CD4-positive, alpha-beta T cell (primary cell): ENCODE data around the gene SLC35F1. TPM values are rescaled to one million over a fixed set of nuclear protein-coding genes. Genes with fewer than 3 reads are reported as not detected.

Experiments used
- ATAC-seq: fragments of 200-7000 bp; cut with Tn5 transposase; one replicate; pipeline ENCODE4 v1.10.0; 2022; ENCODE audit warnings: mild to moderate bottlenecking; ENCODE audit not compliant: poor library complexity
- CTCF ChIA-PET: fragments of 350-600 bp; sonication (Branson Sonifier 250); formaldehyde crosslinking; loops from one replicate; lab custom pipeline; 2021; ENCODE audit warnings: antibody characterized with exemption, inconsistent platforms; lab: Charles Lee
- POLR2A ChIA-PET: fragments of 350-600 bp; sonication (Branson Sonifier 250); formaldehyde crosslinking; loops from one replicate; lab custom pipeline; 2021; ENCODE audit warnings: antibody characterized with exemption, inconsistent platforms; lab: Charles Lee
- DNase-seq, 14 experiments: peaks; one replicate each; pipeline ENCODE4 v3.0.0-alpha.2; 2013 to 2020; ENCODE audit warnings: mixed read lengths in 2 of 14
- H3K27ac ChIP-seq, 2 donors: one replicate each; pipeline versions ENCODE4 v1.5.1 to v1.7.0; 2013; ENCODE audit warnings: low read length in 2 of 2, low read depth in 1 of 2, mild to moderate bottlenecking in 1 of 2
- H3K27me3 ChIP-seq, 2 experiments: 1 replicate in 1 of 2; 2 replicates in 1 of 2; pipeline versions ENCODE4 v1.6.1 to v1.7.0; 2013; ENCODE audit warnings: low read length in 2 of 2, control low read depth in 1 of 2, mild to moderate bottlenecking in 1 of 2, moderate library complexity in 1 of 2; ENCODE audit not compliant: insufficient read depth in 2 of 2, control insufficient read depth in 1 of 2
- H3K36me3 ChIP-seq: one replicate; pipeline ENCODE4 v1.6.1; 2013; ENCODE audit warnings: low read length, control low read depth; ENCODE audit not compliant: insufficient read depth
- H3K4me1 ChIP-seq: one replicate; pipeline ENCODE4 v1.6.1; 2013; ENCODE audit warnings: low read length, control low read depth; ENCODE audit not compliant: insufficient read depth
- H3K4me3 ChIP-seq: one replicate; pipeline ENCODE4 v1.5.1; 2013; ENCODE audit warnings: mild to moderate bottlenecking, low read length, moderate library complexity
- H3K9me3 ChIP-seq, 2 experiments: 1 replicate in 1 of 2; 2 replicates in 1 of 2; pipeline versions ENCODE4 v1.6.1 to v1.7.0; 2013; ENCODE audit warnings: low read length in 2 of 2, mild to moderate bottlenecking in 2 of 2, control low read depth in 1 of 2, moderate library complexity in 1 of 2; ENCODE audit not compliant: control insufficient read depth in 1 of 2, insufficient read depth in 1 of 2
- H3K27ac Mint-ChIP-seq: one replicate; pipeline ENCODE4 v1.8.0; 2020; ENCODE audit warnings: mixed read lengths
- H3K27me3 Mint-ChIP-seq: one replicate; pipeline ENCODE4 v1.8.0; 2021; ENCODE audit warnings: mixed read lengths
- H3K36me3 Mint-ChIP-seq: one replicate; pipeline ENCODE4 v1.8.0; 2021; ENCODE audit warnings: low read depth, mixed read lengths
- H3K4me1 Mint-ChIP-seq: one replicate; pipeline ENCODE4 v1.8.0; 2021; ENCODE audit warnings: low read depth, mixed read lengths
- H3K4me3 Mint-ChIP-seq: one replicate; pipeline ENCODE4 v1.8.0; 2020; ENCODE audit warnings: mild to moderate bottlenecking, mixed read lengths
- H3K9me3 Mint-ChIP-seq: one replicate; pipeline ENCODE4 v1.8.0; 2020; ENCODE audit warnings: mixed read lengths
- intact Hi-C, 2 experiments: fragments of 100-400 bp; cut with DNase I in 1 of 2; cut with micrococcal nuclease in 1 of 2; formaldehyde crosslinking; loops; one replicate each; pipeline versions ENCODE4 v1.15.1 to v1.9.0; 2023 to 2025; cut with DNase I, micrococcal nuclease
- total RNA-seq, 174 experiments: library from RNA in 2 of 174; stranded (reverse) in 2 of 174; gene quantifications; one replicate each; pipeline ENCODE4 v1.2.3 and lab custom pipeline; 2021 to 2026
- TF ChIP-seq, protein P1 (sequence below): fragments of 200-600 bp; IDR thresholded peaks from one replicate; pipeline ENCODE4 v1.8.0; 2022; ENCODE audit warnings: antibody characterized with exemption, mild to moderate bottlenecking

SLC35F1 gene
- total RNA-seq, 2 experiments from 2014 or later: not detected

DNA sequence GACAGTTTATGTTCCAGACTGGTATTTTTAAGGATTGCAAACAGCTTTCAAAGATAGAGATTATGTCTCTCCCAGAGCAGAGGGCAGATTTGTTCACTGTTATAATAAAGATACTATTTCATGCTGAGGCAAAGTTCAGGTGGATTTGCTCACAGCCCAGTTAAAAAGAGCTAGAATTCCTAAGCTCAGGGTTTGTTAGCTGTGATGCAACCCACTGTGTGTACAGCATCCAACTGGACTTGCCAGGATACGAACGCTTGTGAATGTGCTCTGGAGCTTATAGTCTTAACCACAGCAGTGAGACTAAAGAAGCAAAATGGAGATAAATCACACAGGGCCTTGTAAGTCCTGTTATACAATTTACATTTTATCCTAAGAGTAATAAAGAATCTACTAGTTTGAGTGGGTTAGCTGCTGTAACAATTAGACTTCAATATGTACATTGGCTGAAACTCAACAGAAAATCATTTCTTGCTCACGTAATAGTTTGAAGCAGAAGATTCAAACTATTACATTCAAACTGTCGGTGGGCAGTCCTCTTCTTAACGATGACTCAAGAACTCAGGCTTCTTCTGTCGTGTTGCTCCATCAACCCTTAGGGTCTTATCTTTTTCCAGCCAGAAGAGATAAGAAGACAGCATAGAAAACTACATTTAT is 437.1 kb downstream of the SLC35F1 start:
- no peak for DNase-seq
- TF ChIP-seq, protein P1, sequence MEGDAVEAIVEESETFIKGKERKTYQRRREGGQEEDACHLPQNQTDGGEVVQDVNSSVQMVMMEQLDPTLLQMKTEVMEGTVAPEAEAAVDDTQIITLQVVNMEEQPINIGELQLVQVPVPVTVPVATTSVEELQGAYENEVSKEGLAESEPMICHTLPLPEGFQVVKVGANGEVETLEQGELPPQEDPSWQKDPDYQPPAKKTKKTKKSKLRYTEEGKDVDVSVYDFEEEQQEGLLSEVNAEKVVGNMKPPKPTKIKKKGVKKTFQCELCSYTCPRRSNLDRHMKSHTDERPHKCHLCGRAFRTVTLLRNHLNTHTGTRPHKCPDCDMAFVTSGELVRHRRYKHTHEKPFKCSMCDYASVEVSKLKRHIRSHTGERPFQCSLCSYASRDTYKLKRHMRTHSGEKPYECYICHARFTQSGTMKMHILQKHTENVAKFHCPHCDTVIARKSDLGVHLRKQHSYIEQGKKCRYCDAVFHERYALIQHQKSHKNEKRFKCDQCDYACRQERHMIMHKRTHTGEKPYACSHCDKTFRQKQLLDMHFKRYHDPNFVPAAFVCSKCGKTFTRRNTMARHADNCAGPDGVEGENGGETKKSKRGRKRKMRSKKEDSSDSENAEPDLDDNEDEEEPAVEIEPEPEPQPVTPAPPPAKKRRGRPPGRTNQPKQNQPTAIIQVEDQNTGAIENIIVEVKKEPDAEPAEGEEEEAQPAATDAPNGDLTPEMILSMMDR: no peak
- POLR2A ChIA-PET: no interaction called here
- peaks cover 0 to 2% of the 10 kb centered on the region in 2 experiments for H3K27me3 ChIP-seq
- peaks cover 8% of the 10 kb centered on the region for H3K27me3 Mint-ChIP-seq
- CTCF ChIA-PET: no interaction called here
- ATAC-seq: no peak
- H3K4me1 Mint-ChIP-seq: no peaks in the 10 kb centered on the region
- peaks cover 23% of the 10 kb centered on the region for H3K36me3 Mint-ChIP-seq
- H3K4me1 ChIP-seq: no peaks in the 10 kb centered on the region
- H3K27ac ChIP-seq: no peak overlapping the region
- H3K36me3 ChIP-seq: no peaks in the 10 kb centered on the region
- no peak overlapping the region for H3K4me3 Mint-ChIP-seq
- intact Hi-C loops: no loop called here
- peaks cover 4 to 12% of the 10 kb centered on the region in 2 experiments for H3K9me3 ChIP-seq
- peaks cover 26% of the 10 kb centered on the region for H3K9me3 Mint-ChIP-seq
- H3K27ac Mint-ChIP-seq: no peak overlapping the region
- H3K4me3 ChIP-seq: no peak overlapping the region

GRCh38 chr6:118350881-118351430 is 443.9 kb downstream of the SLC35F1 start:
- ChIA-PET POLR2A (no interaction called here), CTCF (no interaction called here)
- peaks cover 0 to 4% of the 10 kb centered on the region in 2 experiments for H3K9me3 ChIP-seq
- no peaks in the 10 kb centered on the region for H3K4me1 ChIP-seq
- intact Hi-C loops: no loop called here
- Mint-ChIP-seq H3K36me3 (peaks cover 16% of the 10 kb centered on the region), H3K4me3 (no peak overlapping the region), H3K9me3 (peaks cover 2% of the 10 kb centered on the region), H3K4me1 (no peaks in the 10 kb centered on the region), H3K27me3 (no peaks in the 10 kb centered on the region), H3K27ac (no peak overlapping the region)
- DNase-seq (no peak), ATAC-seq (no peak)
- H3K27ac ChIP-seq: no peak overlapping the region
- no peaks in the 10 kb centered on the region for H3K27me3 ChIP-seq
- H3K4me3 ChIP-seq: no peak overlapping the region
- TF ChIP-seq, protein P1: no peak
- no peaks in the 10 kb centered on the region for H3K36me3 ChIP-seq

DNA sequence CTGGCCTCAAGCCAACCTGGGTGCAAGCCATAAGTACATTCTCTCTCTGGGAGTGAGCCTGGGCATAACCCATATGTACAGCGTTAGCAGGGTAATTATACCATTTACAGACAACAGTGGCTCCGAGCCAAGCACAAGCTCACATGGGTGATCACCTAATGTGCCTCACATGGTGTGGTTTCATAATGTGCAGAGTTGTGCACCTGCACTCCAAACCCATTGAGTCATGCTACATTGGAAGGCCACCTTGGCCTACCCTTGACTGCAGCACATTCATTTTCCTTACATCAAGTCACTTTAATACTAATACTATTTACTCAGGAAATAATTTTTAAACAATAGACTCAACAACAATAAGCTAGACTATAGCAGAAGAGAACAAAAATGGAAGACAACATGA is 446.5 kb downstream of the SLC35F1 start:
- no peak overlapping the region for H3K4me3 Mint-ChIP-seq
- intact Hi-C loops: no loop called here
- Histone ChIP-seq H3K27ac (no peak overlapping the region), H3K36me3 (no peaks in the 10 kb centered on the region), H3K4me3 (no peak overlapping the region), H3K27me3 (no peaks in the 10 kb centered on the region), H3K4me1 (no peaks in the 10 kb centered on the region), H3K9me3 (peaks cover 0 to 4% of the 10 kb centered on the region in 2 experiments)
- no peaks in the 10 kb centered on the region for H3K27me3 Mint-ChIP-seq
- TF ChIP-seq, protein P1: no peak
- H3K36me3 Mint-ChIP-seq: peaks cover 13% of the 10 kb centered on the region
- H3K9me3 Mint-ChIP-seq: peaks cover 2% of the 10 kb centered on the region
- ATAC-seq (no peak), DNase-seq (no peak)
- ChIA-PET CTCF (no interaction called here), POLR2A (no interaction called here)
- no peaks in the 10 kb centered on the region for H3K4me1 Mint-ChIP-seq
- no peak overlapping the region for H3K27ac Mint-ChIP-seq
